NCI-H1436 treated with DMSO at 0.1 percent for 48 hours (cell line): Measurements from ENCODE around the gene CCDC157.
"Not testable (repeated sequence)": the region's sequence is repeated elsewhere in the genome, so short reads cannot be mapped to it uniquely, and the experiment has no call there.

ENCODE experiments used
- DNase-seq: peaks from one replicate; lab custom pipeline; 2025; lab: John Stamatoyannopoulos, UW

The CCDC157 gene

DNA sequence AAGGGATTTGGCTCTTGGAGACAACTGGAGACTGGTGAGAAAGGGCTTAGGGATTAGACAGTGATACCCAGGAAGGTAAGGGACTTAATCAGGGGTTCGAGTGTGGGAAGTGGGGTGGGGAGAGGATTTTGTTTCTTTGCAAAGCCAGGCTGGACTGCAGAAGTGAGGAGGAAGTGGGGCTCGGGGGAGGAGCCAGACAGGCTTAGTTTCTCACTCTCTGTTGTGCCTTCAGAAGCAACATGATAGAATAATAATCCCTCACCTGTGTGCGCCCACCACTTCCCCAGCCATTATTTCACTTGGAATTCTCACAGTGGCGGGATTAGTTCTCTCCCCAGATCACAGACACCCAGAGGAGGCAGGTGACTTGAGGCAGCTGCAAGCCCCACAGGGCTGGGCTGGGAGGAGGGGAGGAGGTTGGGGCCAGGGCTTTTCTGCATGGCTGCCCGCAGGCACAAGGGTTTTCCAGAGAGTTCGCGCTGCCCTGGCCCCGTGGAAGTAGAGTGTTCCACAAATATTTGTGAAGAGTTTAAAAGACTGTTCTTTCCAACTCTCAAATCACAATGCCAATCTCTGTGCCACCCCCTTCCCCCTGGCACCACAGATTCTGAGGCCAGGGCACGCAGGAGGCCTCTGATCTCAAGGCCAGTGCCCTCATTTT, 36.0 kb downstream of the CCDC157 start:
- DNase-seq, result no peak

DNA sequence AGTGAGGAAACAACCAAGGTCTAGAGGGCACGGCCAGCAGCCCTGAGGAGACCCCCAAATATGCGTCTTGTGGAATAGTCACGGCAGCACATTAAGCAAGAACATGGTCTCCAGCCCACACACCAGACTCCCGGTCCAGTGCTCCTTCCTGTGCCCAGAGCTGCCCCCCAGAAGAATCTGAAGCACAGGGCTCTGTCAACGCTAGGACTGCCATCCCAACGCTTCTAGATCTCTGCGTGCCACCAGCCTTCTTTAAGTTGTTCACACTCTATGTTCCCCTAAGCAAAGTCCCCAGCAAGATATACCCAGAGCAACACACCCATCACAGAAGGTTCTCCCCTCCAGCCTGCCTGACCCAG, 36.5 kb downstream of the CCDC157 start:
- no peak for DNase-seq

- no peak for DNase-seq
Measured at GRCh38 chr22:30393885-30394284, 37.1 kb downstream of the CCDC157 start.

- no peak for DNase-seq
Measured at GRCh38 chr22:30396871-30397655, 40.3 kb downstream of the CCDC157 start, which contains the start of gene SEC14L2. SEC14L2 (plus strand) TSS chr22:30397018; CDS start chr22:30397117, 99 bp downstream.

GRCh38 chr22:30397656-30398635, 41.1 kb downstream of the CCDC157 start:
- DNase-seq, result no peak

GRCh38 chr22:30398685-30399680, 42.2 kb downstream of the CCDC157 start:
- DNase-seq, result no peak

GRCh38 chr22:30399718-30400117, 42.9 kb downstream of the CCDC157 start:
- DNase-seq, result no peak

GRCh38 chr22:30400159-30400558, 43.4 kb downstream of the CCDC157 start:
- DNase-seq, result no peak

DNA sequence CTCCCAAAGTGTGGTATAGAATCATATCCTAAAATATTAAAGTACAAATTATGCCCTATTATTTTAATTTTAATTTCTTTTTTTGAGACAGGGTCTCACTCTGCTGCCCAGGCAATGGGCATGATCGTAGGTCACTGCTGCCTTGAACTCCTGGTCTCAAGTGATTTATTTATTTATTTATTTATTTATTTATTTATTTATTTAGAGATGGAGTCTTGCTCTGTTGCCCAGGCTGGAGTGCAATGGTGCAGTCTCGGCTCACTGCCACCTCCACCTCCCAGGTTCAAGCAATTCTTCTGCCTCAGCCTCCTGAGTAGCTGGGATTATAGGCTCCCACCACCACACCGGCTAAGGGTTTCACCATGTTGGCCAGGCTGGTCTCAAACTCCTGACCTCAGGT, 44.2 kb downstream of the CCDC157 start:
- not testable (repeated sequence) for DNase-seq

DNA sequence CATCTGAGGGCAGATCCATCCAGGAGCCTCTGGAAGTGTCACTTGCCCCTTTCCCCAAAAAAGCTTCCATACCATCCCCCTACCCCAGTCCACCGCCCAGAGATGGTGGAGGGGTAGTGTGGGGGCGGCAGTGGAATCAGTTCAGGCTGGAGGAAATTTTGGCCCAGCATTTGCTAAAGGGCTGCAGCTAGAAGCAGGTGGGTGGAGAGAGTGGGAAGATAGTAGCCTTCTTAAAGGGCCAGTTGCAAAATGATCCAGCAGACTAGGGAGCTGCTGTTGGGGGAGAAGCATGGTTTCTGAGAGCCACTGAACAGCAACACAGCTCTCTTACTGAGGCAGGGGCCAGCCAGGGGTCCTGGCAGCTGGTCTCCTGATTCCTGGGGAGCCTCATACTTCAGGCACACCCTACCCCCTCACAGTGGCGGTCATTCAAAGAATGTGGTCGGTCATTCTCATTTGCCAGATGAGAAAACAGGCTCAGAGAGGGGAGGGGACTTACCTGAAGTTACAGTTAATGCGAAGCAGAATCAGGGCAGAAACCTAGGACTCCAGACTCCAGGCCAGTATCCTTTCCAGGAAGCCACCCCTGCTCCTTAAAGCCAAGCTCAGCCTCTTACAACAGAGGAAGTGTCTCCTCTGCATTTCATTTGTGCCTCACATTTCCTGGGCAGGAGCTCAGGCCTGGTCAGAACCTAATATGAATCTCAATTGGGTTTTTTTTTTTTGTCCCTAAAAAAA, 45.4 kb downstream of the CCDC157 start:
- no peak for DNase-seq

- DNase-seq, result not testable (repeated sequence)
Measured at GRCh38 chr22:30402766-30403104, 45.9 kb downstream of the CCDC157 start.

- no peak for DNase-seq
Measured at GRCh38 chr22:30404307-30404706, 47.5 kb downstream of the CCDC157 start.

- DNase-seq, result no peak
Measured at GRCh38 chr22:30405731-30406130, 48.9 kb downstream of the CCDC157 start.

DNA sequence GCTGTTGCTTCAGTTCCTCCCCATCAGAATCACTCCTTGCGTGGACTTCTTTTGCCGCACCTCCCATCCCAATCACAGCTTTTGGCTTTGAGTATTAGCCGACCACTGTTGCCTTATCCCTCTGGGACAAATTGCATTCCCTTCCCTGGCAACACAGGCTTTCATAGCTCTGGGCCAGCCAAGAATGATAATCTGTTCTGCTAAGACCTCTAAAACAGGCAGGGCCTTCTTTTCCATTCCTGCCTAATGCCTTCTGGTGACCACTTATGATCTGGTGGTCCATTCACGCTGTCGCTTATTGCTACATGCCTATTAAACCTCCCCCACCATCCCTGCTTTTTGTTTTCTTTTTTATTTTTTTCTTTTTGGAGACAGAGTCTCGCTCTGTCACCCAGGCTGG, 49.6 kb downstream of the CCDC157 start:
- DNase-seq, result no peak

DNA sequence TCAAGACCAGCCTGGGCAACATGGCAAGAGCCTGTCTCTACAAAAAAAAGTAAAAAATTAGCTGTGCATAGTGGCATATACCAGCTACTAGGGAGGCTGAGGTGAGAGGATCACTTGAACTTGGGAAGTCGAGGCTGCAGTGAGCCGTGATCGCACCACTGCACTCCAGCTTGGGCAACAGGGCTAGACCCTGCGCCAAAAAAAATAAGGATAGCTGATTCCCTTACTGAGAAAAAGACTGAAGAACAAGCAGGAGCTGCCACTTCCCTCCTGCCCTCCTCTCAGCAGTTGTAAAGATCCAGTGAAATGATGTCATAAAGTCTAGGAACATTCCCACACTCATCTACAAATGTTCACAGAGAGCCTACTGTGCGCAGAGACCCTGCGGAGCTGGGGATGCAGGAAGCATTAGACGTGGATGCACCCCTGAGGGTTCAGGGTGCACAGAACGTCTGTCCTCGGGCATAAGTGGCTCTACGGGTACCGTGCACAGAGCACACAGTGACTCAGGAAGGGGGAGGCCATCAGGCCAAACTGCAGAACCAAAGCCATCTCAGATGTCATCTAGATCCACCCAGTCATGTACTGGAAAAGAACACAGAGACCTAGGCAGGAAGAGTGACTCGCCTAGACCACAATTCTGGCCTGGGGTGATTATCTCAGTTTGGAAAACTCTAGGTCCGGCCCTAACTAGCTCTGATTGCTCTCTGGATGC, 51.7 kb downstream of the CCDC157 start:
- no peak for DNase-seq

DNA sequence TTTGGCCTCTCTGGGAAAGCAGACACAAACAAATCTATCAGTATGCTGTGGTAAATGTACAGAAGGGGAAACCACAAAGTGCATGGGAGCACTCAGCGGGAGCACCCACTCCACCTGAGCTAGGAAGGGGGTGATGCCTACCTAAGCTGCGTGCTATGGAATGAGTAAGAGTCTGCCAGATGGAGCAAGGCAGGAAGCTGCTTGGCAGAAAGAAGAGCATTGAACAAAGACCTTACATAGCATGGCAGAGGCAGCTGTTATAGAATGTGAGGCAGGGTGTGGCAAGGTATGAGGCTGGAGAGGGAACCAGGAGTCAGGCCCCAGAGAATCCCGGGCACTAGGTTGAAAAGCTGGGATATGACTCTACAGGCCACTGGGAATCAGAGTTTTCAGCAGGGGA, 55.0 kb downstream of the CCDC157 start:
- no peak for DNase-seq

DNA sequence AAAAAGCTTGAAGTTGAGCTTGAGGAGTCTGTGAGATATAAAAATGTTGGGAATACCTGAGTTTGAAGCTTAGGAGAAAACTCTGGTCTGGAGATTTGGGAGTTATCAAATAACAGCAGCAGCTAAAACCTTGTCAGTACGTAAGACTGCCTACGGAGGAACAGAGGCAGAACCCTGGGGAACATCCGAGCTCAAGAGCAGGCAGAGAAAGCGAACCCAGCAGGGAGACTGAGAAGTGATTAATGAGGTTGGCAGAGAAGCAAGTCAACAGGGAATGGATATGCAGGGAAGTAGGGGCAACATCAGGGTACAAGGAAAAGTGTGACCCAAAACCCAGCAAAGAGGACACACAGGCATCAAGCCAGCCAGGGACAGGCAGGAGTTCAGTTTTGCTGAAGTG, 56.2 kb downstream of the CCDC157 start:
- no peak for DNase-seq

DNA sequence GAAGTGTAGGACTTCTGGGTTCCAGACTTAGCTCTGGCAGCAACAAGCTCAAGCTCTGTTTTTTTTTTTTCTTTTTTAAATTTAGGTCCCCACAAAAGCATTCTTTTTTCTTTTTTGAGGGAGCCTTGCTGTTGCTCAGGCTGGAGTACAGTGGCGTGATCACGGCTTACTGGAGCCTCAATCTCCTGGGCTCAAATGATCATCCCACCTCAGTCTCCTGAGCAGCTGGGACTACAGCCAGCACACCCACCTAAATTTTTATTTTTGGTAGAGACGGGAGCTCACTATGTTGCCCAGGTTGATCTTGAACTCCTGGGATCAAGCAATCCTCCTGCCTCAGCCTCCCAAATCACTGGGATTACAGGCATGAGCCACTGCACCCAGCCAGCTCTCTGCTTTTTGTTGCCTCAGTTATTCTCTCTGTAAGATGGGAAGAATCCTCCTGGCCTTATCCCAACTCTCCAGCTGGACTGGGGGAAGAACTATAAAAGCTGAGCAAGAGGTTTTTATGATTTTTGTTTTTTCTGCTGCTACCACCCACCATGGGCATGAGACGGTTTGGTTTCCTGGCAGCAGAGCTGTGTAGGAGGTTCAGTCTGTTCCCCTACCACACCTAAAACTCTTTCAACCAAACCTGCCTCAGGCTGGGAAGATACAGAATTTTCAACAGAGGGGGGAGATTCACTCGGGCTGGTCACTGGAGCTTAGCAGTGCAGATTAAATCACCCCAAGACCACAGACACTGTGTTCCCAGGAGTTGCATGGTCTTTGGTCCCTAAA, 57.1 kb downstream of the CCDC157 start:
- no peak for DNase-seq

DNA sequence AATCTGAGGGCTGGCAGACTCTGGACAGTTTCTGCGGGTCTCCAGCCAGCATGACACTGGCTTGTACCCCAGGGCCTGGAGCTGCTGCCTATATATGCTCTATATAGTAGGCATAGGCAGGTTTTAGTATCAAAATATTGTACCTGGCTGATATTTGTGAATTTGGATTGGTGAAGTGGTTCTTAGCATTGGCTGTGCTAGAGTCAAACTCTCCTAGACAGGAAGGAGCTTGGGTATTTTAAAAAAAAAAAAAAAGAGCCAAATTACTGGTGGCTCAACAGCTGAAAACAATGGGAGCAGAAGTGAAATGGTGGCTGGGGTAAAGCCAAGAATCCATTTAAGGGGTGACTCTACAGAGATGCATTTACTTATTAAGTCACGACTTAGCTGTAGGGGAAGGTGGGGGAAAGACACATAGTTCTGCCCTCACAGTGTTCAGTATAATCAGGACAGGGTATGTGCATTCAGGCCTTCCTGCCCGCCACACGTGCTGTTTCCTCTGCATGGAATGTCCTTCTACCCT, 57.8 kb downstream of the CCDC157 start:
- no peak for DNase-seq
